ENCODE results near the gene SHF.
"Not testable (repeated sequence)": the region's sequence is repeated elsewhere in the genome, so short reads cannot be mapped to it uniquely, and the experiment has no call there.

Gene SHF, protein sequence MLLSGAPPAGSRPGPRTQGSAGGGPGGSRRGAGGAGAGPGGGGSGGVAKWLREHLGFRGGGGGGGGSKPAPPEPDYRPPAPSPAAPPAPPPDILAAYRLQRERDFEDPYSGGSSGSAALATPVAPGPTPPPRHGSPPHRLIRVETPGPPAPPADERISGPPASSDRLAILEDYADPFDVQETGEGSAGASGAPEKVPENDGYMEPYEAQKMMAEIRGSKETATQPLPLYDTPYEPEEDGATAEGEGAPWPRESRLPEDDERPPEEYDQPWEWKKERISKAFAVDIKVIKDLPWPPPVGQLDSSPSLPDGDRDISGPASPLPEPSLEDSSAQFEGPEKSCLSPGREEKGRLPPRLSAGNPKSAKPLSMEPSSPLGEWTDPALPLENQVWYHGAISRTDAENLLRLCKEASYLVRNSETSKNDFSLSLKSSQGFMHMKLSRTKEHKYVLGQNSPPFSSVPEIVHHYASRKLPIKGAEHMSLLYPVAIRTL

DNA sequence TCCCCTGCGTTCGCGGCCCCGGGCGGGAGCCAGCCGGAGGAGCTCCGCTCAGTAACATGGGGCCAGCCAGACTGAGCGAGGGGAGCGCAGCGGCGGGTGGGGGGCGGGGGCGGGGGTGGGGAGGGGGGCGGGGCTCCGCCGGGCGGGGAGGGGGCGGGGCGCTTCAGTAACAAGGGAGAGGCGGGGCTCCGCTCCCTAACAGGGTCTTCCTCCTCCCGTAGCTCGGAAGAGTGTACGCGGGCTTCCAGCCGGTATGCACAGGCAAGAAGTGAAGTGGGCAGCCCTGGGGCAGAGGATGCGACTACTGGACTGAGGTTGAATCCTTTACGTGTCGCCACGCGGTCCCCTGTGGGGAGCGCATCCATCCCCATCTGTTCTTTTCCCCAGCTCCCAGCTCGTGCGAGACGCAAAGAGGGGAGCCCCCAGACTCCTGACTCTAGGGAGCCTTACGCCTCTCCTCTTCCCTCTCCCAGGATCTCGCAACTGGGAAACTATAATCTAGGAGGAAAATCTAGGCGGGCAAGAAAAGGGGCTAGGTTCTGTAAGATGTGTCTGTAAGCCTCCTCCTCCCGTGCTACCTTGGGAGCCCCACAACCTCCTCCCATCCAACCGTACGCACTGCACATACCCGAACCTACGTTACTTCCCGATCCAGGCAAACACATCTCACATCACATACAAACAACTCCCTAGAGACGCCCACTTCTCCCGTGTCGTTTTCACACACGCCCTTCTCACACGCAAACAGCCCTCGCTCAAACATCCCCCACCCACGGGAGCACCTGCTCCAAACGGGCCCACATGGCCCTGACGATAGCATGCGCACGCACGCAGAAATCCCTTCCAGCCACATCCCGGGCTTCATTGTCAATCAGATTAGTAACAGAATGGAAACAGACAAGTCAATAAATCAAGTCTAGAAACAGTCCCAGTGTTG is at the start of gene SHF:
TSS of gene SHF (minus strand) at position 73 of the 937 bp plus-strand sequence. CDS start at position 58, 15 bp downstream.
- Mint-ChIP-seq H3K36me3 (ENCODE audit: low read depth) (no peaks in the 10 kb centered on the region), H3K9me3 (no peaks in the 10 kb centered on the region), H3K27me3 (ENCODE audit: low read depth) (peaks cover 15% of the 10 kb centered on the region), H3K4me3 (peak within 1 kb of the TSS; percentile 86), H3K27ac (peak within 1 kb of the TSS; percentile 62), H3K4me1 (ENCODE audit: low read depth) (peaks cover 7% of the 10 kb centered on the region)
- DNase-seq (ENCODE audit: low spot score): peak; percentile 80

DNA sequence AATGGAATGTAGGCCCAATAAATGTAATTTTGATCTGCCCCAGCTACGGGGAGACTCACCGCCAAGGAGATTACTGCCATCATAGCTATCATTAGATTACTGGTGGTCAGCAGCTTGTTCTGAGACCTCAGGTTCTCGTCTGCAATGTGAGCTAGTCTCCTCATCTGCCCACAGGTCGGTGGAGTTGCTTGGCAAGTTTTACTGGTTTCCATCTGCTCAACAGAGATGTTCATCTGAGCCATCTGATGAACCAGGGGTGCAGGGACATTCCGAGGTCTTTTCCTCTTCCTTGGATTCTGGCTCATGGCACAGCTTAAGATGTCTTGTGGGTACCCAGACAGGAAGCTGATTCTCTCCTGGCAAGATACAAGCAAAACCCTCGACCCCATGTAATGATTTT is 49.0 kb upstream of the SHF start:
- not testable (repeated sequence) for H3K27ac Mint-ChIP-seq; DNase-seq (ENCODE audit: low spot score); H3K27me3 Mint-ChIP-seq (ENCODE audit: low read depth); H3K4me3 Mint-ChIP-seq; H3K4me1 Mint-ChIP-seq (ENCODE audit: low read depth); H3K36me3 Mint-ChIP-seq (ENCODE audit: low read depth)
- peaks cover 41% of the 10 kb centered on the region for H3K9me3 Mint-ChIP-seq

DNA sequence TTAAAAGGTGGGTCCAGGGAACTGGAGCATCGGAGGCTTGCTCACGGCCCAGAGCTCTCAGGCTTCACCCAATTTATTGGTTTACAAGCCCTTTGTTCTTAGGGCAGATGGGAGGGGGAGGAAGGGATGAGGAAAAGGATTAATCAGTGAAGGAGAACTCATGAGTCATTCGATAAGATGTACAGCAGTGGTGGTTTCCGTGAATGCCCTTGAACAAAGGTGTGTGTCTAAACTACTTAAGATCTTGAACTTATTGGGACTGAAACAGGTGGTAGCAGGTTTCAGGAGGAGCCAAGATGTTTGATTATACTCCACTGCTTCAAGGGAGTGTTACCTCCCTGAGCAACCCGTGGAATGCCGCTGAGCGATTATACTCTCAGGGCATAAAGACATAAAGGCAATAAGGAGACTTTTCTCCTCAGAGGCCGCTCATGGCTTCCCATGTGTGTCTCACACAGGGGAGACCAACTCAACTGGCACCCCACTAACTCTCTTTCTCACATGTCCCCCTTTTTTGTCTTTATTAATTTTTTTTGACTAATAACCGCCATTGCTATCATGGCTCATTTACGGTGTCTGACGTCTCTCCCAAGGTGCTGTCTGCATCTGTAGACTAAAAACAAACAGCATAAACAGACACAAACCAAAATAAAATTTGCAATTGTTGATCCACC is 46.9 kb upstream of the SHF start:
- H3K4me3 Mint-ChIP-seq: no peak overlapping the region
- no peaks in the 10 kb centered on the region for H3K4me1 Mint-ChIP-seq (ENCODE audit: low read depth)
- H3K27ac Mint-ChIP-seq: no peak overlapping the region
- H3K27me3 Mint-ChIP-seq (ENCODE audit: low read depth): peaks cover 2% of the 10 kb centered on the region
- H3K36me3 Mint-ChIP-seq (ENCODE audit: low read depth): no peaks in the 10 kb centered on the region
- H3K9me3 Mint-ChIP-seq: peaks cover 32% of the 10 kb centered on the region
- DNase-seq (ENCODE audit: low spot score): no peak

DNA sequence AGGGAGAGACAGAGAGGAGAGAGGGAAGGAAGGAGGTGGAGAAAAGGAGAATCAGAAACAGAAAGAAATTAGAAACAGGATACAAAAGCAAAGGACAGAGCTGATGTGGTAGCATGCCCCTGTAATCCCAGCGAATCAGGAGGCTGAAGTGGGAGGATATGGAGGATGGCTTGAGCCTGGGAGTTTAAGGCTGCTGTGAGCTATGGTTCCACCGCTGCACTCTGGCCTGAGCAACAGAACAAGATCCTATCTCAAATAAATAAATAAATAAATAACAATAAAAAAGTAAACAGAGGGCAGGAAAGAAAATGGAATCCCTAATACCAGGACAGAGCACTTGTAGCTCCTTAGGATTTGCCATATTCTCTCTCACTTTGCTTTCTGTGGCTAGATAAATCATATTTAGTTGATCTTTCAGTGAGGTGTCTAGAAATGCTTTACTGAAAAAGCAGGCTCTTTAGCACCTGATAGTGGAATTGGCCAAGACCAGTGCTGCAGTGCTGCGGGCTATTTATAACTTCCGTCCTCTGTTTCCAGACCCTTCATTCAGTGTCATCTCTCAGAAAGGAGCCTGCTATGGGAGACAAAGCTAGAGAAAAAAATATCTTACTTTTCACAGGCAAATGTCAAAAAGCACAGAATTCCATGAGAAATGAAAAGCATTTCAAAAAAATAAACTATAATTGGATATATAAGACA is 44.2 kb upstream of the SHF start:
- Mint-ChIP-seq H3K36me3 (ENCODE audit: low read depth) (no peaks in the 10 kb centered on the region), H3K4me1 (ENCODE audit: low read depth) (no peaks in the 10 kb centered on the region), H3K9me3 (peaks cover 17% of the 10 kb centered on the region), H3K27me3 (ENCODE audit: low read depth) (peaks cover 4% of the 10 kb centered on the region), H3K27ac (no peak overlapping the region), H3K4me3 (no peak overlapping the region)
- no peak for DNase-seq (ENCODE audit: low spot score)

DNA sequence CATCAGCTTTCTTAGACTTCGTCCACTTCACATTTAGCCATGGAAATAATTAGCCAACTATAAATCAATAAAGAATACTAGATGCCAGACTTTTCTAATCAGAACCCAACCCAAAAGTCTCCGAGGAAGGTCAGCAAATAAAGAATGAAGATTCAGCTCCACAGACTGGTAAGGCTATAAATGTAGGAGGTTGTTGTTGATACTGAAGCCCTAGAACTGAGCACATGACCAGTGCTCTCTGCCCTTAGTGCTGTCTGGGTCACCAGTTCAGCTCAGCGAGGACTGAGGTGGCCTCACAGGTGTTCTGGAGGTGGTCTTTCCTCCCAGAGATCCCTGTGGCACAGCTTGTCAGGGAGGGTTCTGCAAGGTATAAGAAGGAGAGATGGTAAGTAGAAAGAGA is 43.4 kb upstream of the SHF start:
- Mint-ChIP-seq H3K27me3 (ENCODE audit: low read depth) (peaks cover 4% of the 10 kb centered on the region), H3K27ac (no peak overlapping the region), H3K4me1 (ENCODE audit: low read depth) (no peaks in the 10 kb centered on the region), H3K36me3 (ENCODE audit: low read depth) (no peaks in the 10 kb centered on the region), H3K4me3 (no peak overlapping the region), H3K9me3 (peaks cover 14% of the 10 kb centered on the region)
- DNase-seq (ENCODE audit: low spot score): no peak

DNA sequence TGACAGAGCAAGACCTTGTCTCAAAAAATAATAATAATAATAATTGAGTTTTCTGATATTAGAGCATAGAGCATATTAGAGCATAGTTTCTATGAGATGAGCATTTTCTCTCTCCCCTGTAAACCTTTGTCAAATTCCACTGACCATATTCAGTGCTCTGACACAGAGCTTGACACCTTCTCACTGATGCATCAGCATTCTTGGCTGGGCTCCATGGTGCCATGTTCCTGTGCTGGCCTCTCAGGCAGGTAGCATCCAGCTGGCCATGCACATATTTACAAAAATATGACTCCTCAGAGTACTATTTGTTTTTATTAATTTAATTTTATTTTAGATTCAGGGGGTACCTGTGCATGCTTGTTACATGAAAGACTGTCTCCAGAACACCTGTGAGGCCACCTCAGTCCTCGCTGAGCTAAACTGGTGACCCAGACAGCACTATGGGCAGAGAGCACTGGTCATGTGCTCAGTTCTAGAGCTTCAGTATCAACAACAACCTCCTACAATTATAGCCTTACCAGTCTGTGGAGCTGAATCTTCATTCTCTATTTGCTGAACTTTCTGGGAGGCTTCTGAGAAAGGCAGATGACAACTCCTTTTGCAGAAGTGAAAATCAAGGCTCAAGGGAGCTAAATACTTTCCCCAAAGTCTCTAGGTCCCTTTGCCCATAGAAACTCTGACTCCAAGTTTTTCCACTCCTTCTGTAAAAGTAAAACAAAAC is 42.6 kb upstream of the SHF start:
- H3K36me3 Mint-ChIP-seq (ENCODE audit: low read depth): no peaks in the 10 kb centered on the region
- H3K9me3 Mint-ChIP-seq: peaks cover 8% of the 10 kb centered on the region
- peaks cover 4% of the 10 kb centered on the region for H3K27me3 Mint-ChIP-seq (ENCODE audit: low read depth)
- DNase-seq (ENCODE audit: low spot score): no peak
- no peaks in the 10 kb centered on the region for H3K4me1 Mint-ChIP-seq (ENCODE audit: low read depth)
- H3K27ac Mint-ChIP-seq: no peak overlapping the region
- no peak overlapping the region for H3K4me3 Mint-ChIP-seq

DNA sequence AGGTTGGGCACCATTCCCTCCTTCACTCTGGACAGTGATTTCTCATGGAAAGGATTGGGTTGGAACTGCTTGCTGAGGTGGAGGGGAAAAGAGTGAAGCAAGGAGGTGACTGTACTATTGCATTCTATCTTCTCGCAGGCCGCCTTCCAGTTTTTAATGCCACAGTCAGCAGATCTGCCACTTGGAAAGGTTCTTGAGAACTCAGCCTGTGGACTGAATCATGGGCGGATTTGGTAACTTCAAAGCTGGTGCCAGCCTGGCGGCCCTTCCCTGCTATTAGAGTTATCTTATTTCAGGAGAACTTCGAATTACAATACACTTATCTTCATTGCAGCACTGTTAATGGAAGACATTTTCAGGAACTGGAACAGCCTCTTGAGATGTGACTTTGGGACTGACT is 41.2 kb upstream of the SHF start:
- Mint-ChIP-seq H3K27me3 (ENCODE audit: low read depth) (peaks cover 4% of the 10 kb centered on the region), H3K4me3 (no peak overlapping the region)

DNA sequence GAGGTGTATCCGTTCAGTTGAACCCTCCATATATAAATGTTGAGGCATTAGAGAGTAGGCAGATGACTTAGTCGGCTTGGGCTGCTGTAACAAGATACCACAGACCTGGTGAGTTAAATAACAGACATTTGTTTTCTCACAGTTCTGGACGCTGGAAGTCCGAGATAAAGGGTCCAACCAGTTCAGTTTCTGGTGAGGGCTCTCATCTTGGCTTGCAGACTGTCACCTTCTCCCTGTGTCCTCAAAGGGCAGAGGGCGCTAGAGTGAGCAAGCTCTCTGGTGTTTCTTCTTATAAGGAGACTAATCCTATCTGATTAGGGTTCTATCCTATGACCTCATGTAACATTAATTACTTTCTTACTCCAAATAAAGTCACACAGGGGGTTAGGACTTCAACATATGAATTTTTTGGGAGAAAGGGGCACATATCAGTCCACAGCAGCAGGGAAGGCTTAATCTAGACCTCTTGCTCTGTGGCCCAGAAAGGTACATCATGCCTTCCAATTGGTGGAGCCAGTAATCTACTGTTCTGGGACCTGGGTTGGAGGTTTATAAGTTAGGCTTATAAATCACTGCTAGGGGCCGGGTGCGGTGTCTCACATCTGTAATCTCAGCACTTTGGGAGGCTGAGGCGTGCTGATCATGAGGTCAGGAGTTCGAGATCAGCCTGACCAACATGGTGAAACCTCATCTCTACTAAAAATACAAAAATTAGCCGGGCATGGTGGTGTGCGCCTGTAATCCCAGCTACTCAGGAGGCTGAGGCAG is 37.9 kb upstream of the SHF start:
- Mint-ChIP-seq H3K4me1 (ENCODE audit: low read depth) (no peaks in the 10 kb centered on the region), H3K9me3 (no peaks in the 10 kb centered on the region), H3K4me3 (no peak overlapping the region), H3K27me3 (ENCODE audit: low read depth) (peaks cover 23% of the 10 kb centered on the region), H3K36me3 (ENCODE audit: low read depth) (no peaks in the 10 kb centered on the region), H3K27ac (no peak overlapping the region)
- DNase-seq (ENCODE audit: low spot score): no peak

More for the DNA sequence above, 41.2 kb upstream of the SHF start:
- no peak overlapping the region for H3K27ac Mint-ChIP-seq
- no peaks in the 10 kb centered on the region for H3K4me1 Mint-ChIP-seq (ENCODE audit: low read depth)
- H3K36me3 Mint-ChIP-seq (ENCODE audit: low read depth): no peaks in the 10 kb centered on the region
- H3K9me3 Mint-ChIP-seq: peaks cover under 1% of the 10 kb centered on the region
- DNase-seq (ENCODE audit: low spot score): no peak

DNA sequence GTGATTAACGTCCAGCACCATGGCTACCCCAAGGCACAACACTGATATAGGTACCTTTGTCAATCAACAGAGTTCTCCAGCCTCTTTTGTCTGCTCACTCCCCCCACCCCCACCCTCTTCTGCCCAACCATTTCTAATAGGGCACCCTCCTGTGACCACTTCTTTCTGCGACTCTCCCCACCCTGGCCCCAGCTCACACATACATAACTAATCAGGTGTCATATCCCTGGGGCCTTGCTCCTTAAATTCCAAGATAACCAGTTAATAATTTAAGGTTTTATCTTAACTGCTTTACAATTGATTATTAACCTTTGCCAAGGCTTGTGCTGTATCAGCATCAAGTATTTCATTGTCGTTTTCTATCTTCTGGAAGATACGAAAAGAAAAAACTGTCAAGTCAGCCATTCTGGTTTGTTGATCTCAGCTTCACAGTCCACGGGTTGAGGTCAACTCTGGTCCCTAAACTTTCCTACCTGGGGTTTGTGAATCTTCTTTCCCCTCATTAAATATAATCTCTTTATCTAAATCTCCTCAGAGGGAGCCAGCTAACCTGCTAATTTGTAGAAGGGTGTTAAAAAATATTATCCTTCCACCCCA is 37.0 kb upstream of the SHF start:
- Mint-ChIP-seq H3K9me3 (no peaks in the 10 kb centered on the region), H3K27ac (no peak overlapping the region), H3K36me3 (ENCODE audit: low read depth) (no peaks in the 10 kb centered on the region), H3K4me1 (ENCODE audit: low read depth) (no peaks in the 10 kb centered on the region), H3K27me3 (ENCODE audit: low read depth) (peaks cover 28% of the 10 kb centered on the region), H3K4me3 (no peak overlapping the region)
- no peak for DNase-seq (ENCODE audit: low spot score)

DNA sequence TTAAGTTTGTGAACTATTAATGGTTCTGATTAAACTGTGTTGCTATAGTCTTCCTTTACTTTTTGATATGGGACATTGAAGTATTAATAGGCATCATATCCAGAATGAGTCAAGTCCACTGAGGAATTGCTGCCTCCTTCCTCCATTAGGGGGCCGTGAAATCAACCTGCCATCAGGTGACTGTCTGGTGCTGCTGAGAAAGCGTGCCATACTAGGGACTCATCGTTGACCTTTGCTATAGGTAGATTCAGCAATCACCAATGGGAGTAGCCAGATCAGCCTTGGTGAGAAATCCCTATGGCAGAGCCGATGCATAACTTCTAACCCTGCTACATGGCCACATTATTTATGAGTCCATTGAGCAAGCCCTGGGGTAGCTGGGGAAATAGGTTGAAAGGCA is 34.2 kb upstream of the SHF start:
- H3K27me3 Mint-ChIP-seq (ENCODE audit: low read depth): peaks cover 30% of the 10 kb centered on the region
- H3K4me3 Mint-ChIP-seq: no peak overlapping the region
- no peak for DNase-seq (ENCODE audit: low spot score)
- H3K36me3 Mint-ChIP-seq (ENCODE audit: low read depth): no peaks in the 10 kb centered on the region
- no peaks in the 10 kb centered on the region for H3K9me3 Mint-ChIP-seq
- no peak overlapping the region for H3K27ac Mint-ChIP-seq
- no peaks in the 10 kb centered on the region for H3K4me1 Mint-ChIP-seq (ENCODE audit: low read depth)

DNA sequence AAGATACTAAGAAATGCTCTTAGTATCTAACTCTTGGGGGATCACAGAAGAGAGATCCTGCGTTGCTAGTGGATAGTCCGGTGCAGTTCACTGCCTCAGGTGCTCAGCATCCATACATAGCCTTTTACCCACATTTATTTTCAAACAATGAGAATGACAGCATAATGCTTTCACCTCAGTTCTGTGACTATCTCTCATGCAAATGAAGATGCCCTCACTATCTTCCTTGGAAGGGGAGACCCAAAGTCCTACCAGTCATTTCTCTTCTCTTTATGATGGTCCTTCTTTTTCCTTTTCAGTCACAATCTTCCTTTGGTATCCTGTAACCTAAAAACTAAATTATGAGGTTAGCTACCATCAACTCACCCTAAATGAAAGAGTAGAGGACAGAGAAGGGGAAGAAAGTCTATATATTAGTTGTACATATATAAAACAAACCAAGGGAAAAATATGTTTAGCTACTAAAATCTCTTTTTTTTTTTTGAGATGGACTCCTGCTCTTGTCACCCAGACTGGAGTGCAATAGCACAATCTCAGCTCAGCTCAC is 33.4 kb upstream of the SHF start:
- no peak for DNase-seq (ENCODE audit: low spot score)
- Mint-ChIP-seq H3K27ac (no peak overlapping the region), H3K36me3 (ENCODE audit: low read depth) (no peaks in the 10 kb centered on the region), H3K9me3 (no peaks in the 10 kb centered on the region), H3K27me3 (ENCODE audit: low read depth) (peaks cover 30% of the 10 kb centered on the region), H3K4me3 (no peak overlapping the region), H3K4me1 (ENCODE audit: low read depth) (no peaks in the 10 kb centered on the region)

DNA sequence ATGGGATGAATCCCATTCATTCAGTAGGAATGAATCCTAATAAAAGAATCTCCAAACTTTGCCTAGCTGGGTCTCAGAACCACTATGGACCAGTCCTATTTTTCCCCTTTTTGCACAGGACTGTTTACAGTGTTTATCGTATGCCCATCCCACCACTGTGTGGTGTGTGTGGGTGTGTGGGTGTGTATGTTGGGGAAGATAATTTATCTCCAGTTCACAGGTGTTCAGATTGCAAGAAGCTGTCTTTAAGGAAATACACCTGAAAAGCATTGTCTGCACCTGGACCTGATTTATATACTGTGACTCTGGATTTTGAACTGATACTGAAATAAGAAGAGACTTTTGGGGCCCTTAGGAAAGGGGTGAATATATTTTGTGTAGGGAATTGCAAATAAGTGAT is 24.7 kb upstream of the SHF start:
- no peaks in the 10 kb centered on the region for H3K9me3 Mint-ChIP-seq
- no peak overlapping the region for H3K27ac Mint-ChIP-seq
- no peak overlapping the region for H3K4me3 Mint-ChIP-seq
- no peak for DNase-seq (ENCODE audit: low spot score)
- no peaks in the 10 kb centered on the region for H3K4me1 Mint-ChIP-seq (ENCODE audit: low read depth)
- H3K36me3 Mint-ChIP-seq (ENCODE audit: low read depth): no peaks in the 10 kb centered on the region
- peaks cover 21% of the 10 kb centered on the region for H3K27me3 Mint-ChIP-seq (ENCODE audit: low read depth)

Measured in T-helper 2 cell treated with Interferon-gamma antibody and Interleukin-4, amounts not matched to agents 5 μg/mL and 100 μg/mL, for 36 hours (primary cell).